Panc1 (cell line): ENCODE results near the gene ZFYVE27. TPM values are rescaled to one million over a fixed set of nuclear protein-coding genes. Genes with fewer than 3 reads are reported as not detected.
"Not testable (repeated sequence)": the region's sequence is repeated elsewhere in the genome, so short reads cannot be mapped to it uniquely, and the experiment has no call there.

Experiments
- ATAC-seq: fragments of 200-7000 bp; cut with Tn5 transposase; 2 replicates; pipeline ENCODE4 v1.9.1; 2020; ENCODE audit warnings: mild to moderate bottlenecking, moderate library complexity
- BruUV-seq: library from RNA; stranded (reverse); fragments of 400-500 nt; replicated peaks from 2 replicates; lab custom pipeline; 2021; lab: Mats Ljungman, UMichigan
- CTCF ChIA-PET: fragments of 300-600 bp; sonication (Branson Sonifier 250); formaldehyde crosslinking; loops from one replicate; lab custom pipeline; 2022; ENCODE audit warnings: antibody characterized with exemption; lab: Charles Lee
- POLR2A ChIA-PET: fragments of 300-600 bp; sonication (Branson Sonifier 250); formaldehyde crosslinking; loops from one replicate; lab custom pipeline; 2022; ENCODE audit warnings: antibody characterized with exemption; lab: Charles Lee
- DNase-seq: peaks from one replicate; pipeline ENCODE4 v3.0.0-alpha.2; 2010; ENCODE audit warnings: low read depth, low spot score
- H3K27ac ChIP-seq: 2 replicates; pipeline ENCODE4 v1.5.1; 2011; ENCODE audit warnings: mild to moderate bottlenecking, low read length, inconsistent platforms
- H3K27me3 ChIP-seq: fragments of 200-500 bp; sonication (Bioruptor generic); 2 replicates; pipeline ENCODE4 v1.6.0; 2014; ENCODE audit warnings: low read length, inconsistent platforms; ENCODE audit not compliant: control insufficient read depth, insufficient read depth
- H3K36me3 ChIP-seq: fragments of 200-500 bp; sonication (Bioruptor generic); 2 replicates; pipeline ENCODE4 v1.5.1; 2014; ENCODE audit warnings: inconsistent platforms, mild to moderate bottlenecking, low read length, moderate library complexity; ENCODE audit not compliant: control insufficient read depth, insufficient read depth
- H3K4me1 ChIP-seq: 2 replicates; pipeline ENCODE4 v1.5.1; 2011; ENCODE audit warnings: inconsistent platforms, mild to moderate bottlenecking, low read length, moderate library complexity; ENCODE audit not compliant: control insufficient read depth, insufficient read depth
- H3K4me3 ChIP-seq, 2 experiments: 2 replicates each; pipeline ENCODE4 v1.5.1; 2011 to 2012; ENCODE audit warnings: low read depth in 2 of 2, low read length in 2 of 2, mild to moderate bottlenecking in 2 of 2, inconsistent platforms in 1 of 2, moderate library complexity in 1 of 2
- H3K9me3 ChIP-seq: fragments of 200-500 bp; sonication (Bioruptor generic); 2 replicates; pipeline ENCODE4 v1.5.1; 2014; ENCODE audit warnings: low read depth, mild to moderate bottlenecking, inconsistent platforms, low read length, moderate library complexity; ENCODE audit not compliant: control insufficient read depth, insufficient read depth
- POLR2AphosphoS5 ChIP-seq: IDR thresholded peaks from 2 replicates; pipeline ENCODE4 v1.6.1; 2012; ENCODE audit warnings: mild to moderate bottlenecking, low read depth, low read length, moderate library complexity
- REST ChIP-seq, 2 experiments: IDR thresholded peaks; 2 replicates each; pipeline ENCODE4 v1.6.1; 2011 to 2012; ENCODE audit warnings: low read depth in 2 of 2, control low read depth in 1 of 2, low read length in 1 of 2, mild to moderate bottlenecking in 1 of 2, moderate library complexity in 1 of 2; ENCODE audit not compliant: insufficient read depth in 1 of 2
- SIN3A ChIP-seq: IDR thresholded peaks from 2 replicates; pipeline ENCODE4 v1.6.1; 2012; ENCODE audit warnings: low read depth, mild to moderate bottlenecking, low read length, moderate library complexity, borderline replicate concordance; ENCODE audit not compliant: insufficient read depth
- TCF7L2 ChIP-seq: IDR thresholded peaks from 2 replicates; pipeline ENCODE4 v1.6.1; 2011; ENCODE audit warnings: mild to moderate bottlenecking, low read depth, low read length, inconsistent platforms
- in situ Hi-C: cut with HindIII; loops from 2 replicates; pipeline ENCODE4 v1.10.0; 2016; ENCODE audit warnings: low sequenced_read_pairs, low pct_unique_long_range_greater_than_20kb
- intact Hi-C: fragments of 100-400 bp; cut with micrococcal nuclease; formaldehyde crosslinking; loops from one replicate; pipeline ENCODE4 v1.10.0; 2022; ENCODE audit not compliant: unreplicated experiment
- total RNA-seq: library from RNA; stranded (reverse); gene quantifications from one replicate; pipeline ENCODE4 v1.2.1, GENCODE V29; 2021; ENCODE audit not compliant: unreplicated experiment
- TF ChIP-seq, protein P1 (sequence below): fragments of 450-650 bp; IDR thresholded peaks from 2 replicates; pipeline ENCODE4 v1.5.1; 2017; ENCODE audit warnings: mild to moderate bottlenecking

ZFYVE27 gene
- total RNA-seq, 1 experiment from 2014 or later: 37.9 TPM

- in situ Hi-C loops (loop anchor here (5.0 kb wide), 1 partner anchor 38 kb away; no protein-coding TSS in a partner anchor), intact Hi-C loops (no loop called here)
- CTCF ChIA-PET: no interaction called here
- no peaks in the 10 kb centered on the region for H3K27me3 ChIP-seq
- no peaks in the 10 kb centered on the region for H3K36me3 ChIP-seq
- ATAC-seq (no peak), DNase-seq (no peak)
- H3K4me3 ChIP-seq: no peak overlapping the region
- TF ChIP-seq, protein P1, sequence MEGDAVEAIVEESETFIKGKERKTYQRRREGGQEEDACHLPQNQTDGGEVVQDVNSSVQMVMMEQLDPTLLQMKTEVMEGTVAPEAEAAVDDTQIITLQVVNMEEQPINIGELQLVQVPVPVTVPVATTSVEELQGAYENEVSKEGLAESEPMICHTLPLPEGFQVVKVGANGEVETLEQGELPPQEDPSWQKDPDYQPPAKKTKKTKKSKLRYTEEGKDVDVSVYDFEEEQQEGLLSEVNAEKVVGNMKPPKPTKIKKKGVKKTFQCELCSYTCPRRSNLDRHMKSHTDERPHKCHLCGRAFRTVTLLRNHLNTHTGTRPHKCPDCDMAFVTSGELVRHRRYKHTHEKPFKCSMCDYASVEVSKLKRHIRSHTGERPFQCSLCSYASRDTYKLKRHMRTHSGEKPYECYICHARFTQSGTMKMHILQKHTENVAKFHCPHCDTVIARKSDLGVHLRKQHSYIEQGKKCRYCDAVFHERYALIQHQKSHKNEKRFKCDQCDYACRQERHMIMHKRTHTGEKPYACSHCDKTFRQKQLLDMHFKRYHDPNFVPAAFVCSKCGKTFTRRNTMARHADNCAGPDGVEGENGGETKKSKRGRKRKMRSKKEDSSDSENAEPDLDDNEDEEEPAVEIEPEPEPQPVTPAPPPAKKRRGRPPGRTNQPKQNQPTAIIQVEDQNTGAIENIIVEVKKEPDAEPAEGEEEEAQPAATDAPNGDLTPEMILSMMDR: no peak
- TF ChIP-seq POLR2AphosphoS5 (no peak), REST (IDR thresholded peaks at IDR 0.05; ENCODE audit: insufficient read depth in 1 of 2, low read depth in 2 of 2, low read length in 1 of 2) (no peak), TCF7L2 (no peak), SIN3A (no peak)
- no TSS peak for BruUV-seq
- no peak overlapping the region for H3K27ac ChIP-seq
- peaks cover 26% of the 10 kb centered on the region for H3K4me1 ChIP-seq
- H3K9me3 ChIP-seq: no peaks in the 10 kb centered on the region
- POLR2A ChIA-PET: no interaction called here
These were observed 47.3 kb upstream of the ZFYVE27 start for GRCh38 chr10:97689559-97690020.

GRCh38 chr10:97690133-97690532 lies 46.8 kb upstream of the ZFYVE27 start:
- no peak for TF ChIP-seq POLR2AphosphoS5
- no peak for TF ChIP-seq REST (IDR thresholded peaks at IDR 0.05; ENCODE audit: insufficient read depth in 1 of 2, low read depth in 2 of 2, low read length in 1 of 2)
- TF ChIP-seq, protein P1: no peak
- TF ChIP-seq TCF7L2: no peak
- no peak for TF ChIP-seq SIN3A
- ChIA-PET CTCF (no interaction called here), POLR2A (no interaction called here)
- Histone ChIP-seq H3K27ac (no peak overlapping the region), H3K27me3 (no peaks in the 10 kb centered on the region), H3K36me3 (no peaks in the 10 kb centered on the region), H3K4me3 (no peak overlapping the region), H3K4me1 (peaks cover 20% of the 10 kb centered on the region), H3K9me3 (no peaks in the 10 kb centered on the region)
- no TSS peak for BruUV-seq
- no peak for DNase-seq
- intact Hi-C loops: no loop called here
- in situ Hi-C loops: no loop called here
- no peak for ATAC-seq

DNA sequence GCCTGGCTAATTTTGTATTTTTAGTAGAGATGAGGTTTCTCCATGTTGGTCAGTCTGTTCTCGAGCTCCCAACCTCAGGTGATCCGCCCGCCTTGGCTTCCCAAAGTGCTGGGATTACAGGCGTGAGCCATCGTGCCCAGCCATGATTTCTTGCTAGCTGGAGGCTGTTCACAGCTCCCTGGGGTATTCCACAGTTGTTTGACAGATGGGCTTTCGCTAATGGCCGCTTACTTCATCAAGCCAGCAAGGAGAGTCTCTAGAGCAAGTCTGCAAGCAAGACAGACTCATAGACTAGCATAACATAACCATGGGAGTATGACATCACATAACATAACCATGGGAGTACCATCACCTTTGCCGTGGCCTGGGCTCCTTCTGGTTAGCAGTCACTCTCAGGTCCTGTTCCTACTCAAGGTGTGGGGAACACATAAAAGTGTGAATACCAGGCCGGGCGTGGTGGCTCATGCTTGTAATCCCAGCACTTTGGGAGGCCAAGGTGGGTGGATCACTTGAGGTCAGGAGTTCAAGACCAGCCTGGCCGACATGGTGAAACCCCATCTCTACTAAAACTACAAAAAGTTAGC lies 38.8 kb upstream of the ZFYVE27 start:
- H3K27ac ChIP-seq, H3K27me3 ChIP-seq, in situ Hi-C loops, POLR2A ChIA-PET, BruUV-seq, H3K4me1 ChIP-seq, ATAC-seq, H3K9me3 ChIP-seq, intact Hi-C loops, DNase-seq, CTCF ChIA-PET, H3K4me3 ChIP-seq, H3K36me3 ChIP-seq: not testable (repeated sequence)
